ENCODE measurements around the gene INCENP.

Gene INCENP

GRCh38 chr11:62131170-62131464, 7.3 kb downstream of the INCENP start:
- Mint-ChIP-seq H3K4me1 (no peaks in the 10 kb centered on the region), H3K4me3 (no peak overlapping the region), H3K36me3 (peaks cover 44% of the 10 kb centered on the region), H3K27ac (no peak overlapping the region), H3K27me3 (no peaks in the 10 kb centered on the region), H3K9me3 (no peaks in the 10 kb centered on the region)
- ATAC-seq = no peak

GRCh38 chr11:62132191-62132590, 8.4 kb downstream of the INCENP start:
- H3K36me3 Mint-ChIP-seq = peaks cover 44% of the 10 kb centered on the region
- no peak for ATAC-seq
- H3K27ac Mint-ChIP-seq = no peak overlapping the region
- no peaks in the 10 kb centered on the region for H3K27me3 Mint-ChIP-seq
- no peaks in the 10 kb centered on the region for H3K4me1 Mint-ChIP-seq
- no peak overlapping the region for H3K4me3 Mint-ChIP-seq
- H3K9me3 Mint-ChIP-seq = no peaks in the 10 kb centered on the region

GRCh38 chr11:62132689-62133293, 9.0 kb downstream of the INCENP start:
- no peaks in the 10 kb centered on the region for H3K4me1 Mint-ChIP-seq
- H3K4me3 Mint-ChIP-seq = no peak overlapping the region
- no peak for ATAC-seq
- H3K27ac Mint-ChIP-seq = no peak overlapping the region
- H3K36me3 Mint-ChIP-seq = peaks cover 44% of the 10 kb centered on the region
- no peaks in the 10 kb centered on the region for H3K27me3 Mint-ChIP-seq
- H3K9me3 Mint-ChIP-seq = no peaks in the 10 kb centered on the region

- H3K27ac Mint-ChIP-seq = no peak overlapping the region
- no peaks in the 10 kb centered on the region for H3K9me3 Mint-ChIP-seq
Observed at GRCh38 chr11:62133328-62134065, 9.7 kb downstream of the INCENP start.

GRCh38 chr11:62137276-62137861, 13.6 kb downstream of the INCENP start:
- Mint-ChIP-seq H3K4me1 (no peaks in the 10 kb centered on the region), H3K27ac (no peak overlapping the region), H3K36me3 (peaks cover 30% of the 10 kb centered on the region), H3K27me3 (no peaks in the 10 kb centered on the region), H3K9me3 (no peaks in the 10 kb centered on the region), H3K4me3 (no peak overlapping the region)
- ATAC-seq = no peak

More at GRCh38 chr11:62133328-62134065, 9.7 kb downstream of the INCENP start:
- no peak for ATAC-seq
- Mint-ChIP-seq H3K27me3 (no peaks in the 10 kb centered on the region), H3K4me3 (no peak overlapping the region), H3K36me3 (peaks cover 42% of the 10 kb centered on the region), H3K4me1 (no peaks in the 10 kb centered on the region)

- no peaks in the 10 kb centered on the region for H3K27me3 Mint-ChIP-seq
- H3K4me1 Mint-ChIP-seq = no peaks in the 10 kb centered on the region
- peaks cover 29% of the 10 kb centered on the region for H3K36me3 Mint-ChIP-seq
- no peaks in the 10 kb centered on the region for H3K9me3 Mint-ChIP-seq
- no peak overlapping the region for H3K4me3 Mint-ChIP-seq
- ATAC-seq = no peak
- no peak overlapping the region for H3K27ac Mint-ChIP-seq
Observed at GRCh38 chr11:62137881-62138629, 14.2 kb downstream of the INCENP start.

- Mint-ChIP-seq H3K27me3 (no peaks in the 10 kb centered on the region), H3K4me1 (no peaks in the 10 kb centered on the region), H3K36me3 (peaks cover 30% of the 10 kb centered on the region), H3K27ac (no peak overlapping the region), H3K4me3 (no peak overlapping the region), H3K9me3 (no peaks in the 10 kb centered on the region)
- ATAC-seq = no peak
Observed at GRCh38 chr11:62138630-62139425, 15.0 kb downstream of the INCENP start.

GRCh38 chr11:62139526-62140303, 15.9 kb downstream of the INCENP start:
- Mint-ChIP-seq H3K27ac (no peak overlapping the region), H3K36me3 (peaks cover 30% of the 10 kb centered on the region)

GRCh38 chr11:62140304-62141110, 16.7 kb downstream of the INCENP start:
- Mint-ChIP-seq H3K4me1 (no peaks in the 10 kb centered on the region), H3K36me3 (peaks cover 38% of the 10 kb centered on the region), H3K9me3 (no peaks in the 10 kb centered on the region), H3K4me3 (no peak overlapping the region), H3K27ac (no peak overlapping the region), H3K27me3 (no peaks in the 10 kb centered on the region)
- ATAC-seq = no peak

More at GRCh38 chr11:62139526-62140303, 15.9 kb downstream of the INCENP start:
- ATAC-seq = no peak
- no peaks in the 10 kb centered on the region for H3K27me3 Mint-ChIP-seq
- H3K9me3 Mint-ChIP-seq = no peaks in the 10 kb centered on the region
- H3K4me1 Mint-ChIP-seq = no peaks in the 10 kb centered on the region
- no peak overlapping the region for H3K4me3 Mint-ChIP-seq

GRCh38 chr11:62141111-62142042, 17.6 kb downstream of the INCENP start:
- Mint-ChIP-seq H3K9me3 (no peaks in the 10 kb centered on the region), H3K4me3 (no peak overlapping the region), H3K36me3 (peaks cover 45% of the 10 kb centered on the region)

GRCh38 chr11:62142043-62142375, 18.2 kb downstream of the INCENP start:
- no peak overlapping the region for H3K4me3 Mint-ChIP-seq
- no peaks in the 10 kb centered on the region for H3K4me1 Mint-ChIP-seq
- peaks cover 51% of the 10 kb centered on the region for H3K36me3 Mint-ChIP-seq
- no peaks in the 10 kb centered on the region for H3K27me3 Mint-ChIP-seq
- no peak for ATAC-seq
- H3K27ac Mint-ChIP-seq = no peak overlapping the region
- H3K9me3 Mint-ChIP-seq = no peaks in the 10 kb centered on the region

More at GRCh38 chr11:62141111-62142042, 17.6 kb downstream of the INCENP start:
- Mint-ChIP-seq H3K4me1 (no peaks in the 10 kb centered on the region), H3K27me3 (no peaks in the 10 kb centered on the region), H3K27ac (no peak overlapping the region)
- ATAC-seq = no peak

GRCh38 chr11:62142921-62143320, 19.1 kb downstream of the INCENP start:
- peaks cover 60% of the 10 kb centered on the region for H3K36me3 Mint-ChIP-seq
- no peaks in the 10 kb centered on the region for H3K27me3 Mint-ChIP-seq
- no peak for ATAC-seq
- H3K9me3 Mint-ChIP-seq = no peaks in the 10 kb centered on the region
- H3K4me3 Mint-ChIP-seq = no peak overlapping the region
- no peaks in the 10 kb centered on the region for H3K4me1 Mint-ChIP-seq
- H3K27ac Mint-ChIP-seq = no peak overlapping the region

GRCh38 chr11:62143727-62144126, 19.9 kb downstream of the INCENP start:
- no peaks in the 10 kb centered on the region for H3K27me3 Mint-ChIP-seq
- peaks cover 64% of the 10 kb centered on the region for H3K36me3 Mint-ChIP-seq
- no peak overlapping the region for H3K4me3 Mint-ChIP-seq
- H3K9me3 Mint-ChIP-seq = no peaks in the 10 kb centered on the region
- no peaks in the 10 kb centered on the region for H3K4me1 Mint-ChIP-seq
- H3K27ac Mint-ChIP-seq = no peak overlapping the region
- no peak for ATAC-seq

Data from stimulated activated memory B cell treated with anti-CD40 and anti-IgM and Interleukin-4, amounts not matched to agents 10 μg/mL and 1 μg/mL and 100 μg/mL, for 72 hours (primary cell).